GM18861 (cell line): ENCODE measurements around the gene CDADC1.

ENCODE experiments used
- ATAC-seq: cut with Tn5 transposase; IDR thresholded peaks from one replicate; pipeline ENCODE4 v1.9.1; 2021; ENCODE audit not compliant: unreplicated experiment

The CDADC1 gene

DNA sequence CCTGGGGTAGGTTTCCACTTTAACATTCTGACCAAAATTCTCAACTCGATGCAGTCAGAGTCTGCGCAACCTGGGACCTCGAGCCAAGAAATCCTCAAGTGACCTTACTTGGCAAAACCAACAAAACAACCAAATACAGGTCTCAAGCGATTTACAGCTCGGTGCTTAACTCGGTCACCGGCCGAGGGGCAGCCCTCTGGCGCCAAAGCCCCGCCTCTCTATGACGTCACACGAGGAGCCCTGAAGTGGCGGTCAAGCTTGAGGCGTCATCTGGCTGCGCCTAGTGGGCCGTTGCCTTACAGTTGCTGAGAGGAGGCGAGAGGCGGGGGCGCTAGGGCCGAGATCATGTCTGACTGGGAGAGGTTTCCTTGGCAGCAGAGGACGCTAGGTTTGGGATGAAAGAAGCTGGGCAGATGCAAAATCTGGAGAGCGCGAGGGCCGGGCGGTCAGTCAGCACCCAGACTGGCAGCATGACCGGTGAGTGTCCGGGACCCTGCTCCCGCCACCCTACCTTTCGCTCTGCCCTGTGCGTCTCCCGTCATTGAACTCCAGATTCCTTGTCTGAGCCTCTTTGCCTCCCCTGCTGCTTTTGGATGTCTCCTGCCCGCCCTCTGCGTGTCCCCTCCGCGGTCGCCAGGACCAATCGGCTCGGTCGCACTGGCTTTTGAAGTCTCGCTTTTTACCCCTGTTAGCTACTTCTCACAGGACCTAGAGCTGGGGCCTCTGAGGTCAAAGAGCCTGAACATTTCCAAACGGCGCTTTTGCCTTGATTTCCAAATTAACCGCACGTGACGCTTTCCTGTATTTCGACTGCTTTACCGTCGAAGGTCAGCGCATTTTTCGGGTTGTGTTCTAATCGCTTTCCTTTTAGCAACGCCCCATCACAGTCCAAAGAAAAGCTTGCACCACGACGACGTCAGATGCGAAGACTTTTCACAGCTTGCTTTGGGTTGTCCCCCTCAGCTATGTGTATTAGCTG is at the start of gene CDADC1:
Gene CDADC1 (plus strand): TSS at position 283 of the 979 bp plus-strand sequence. CDS start 113 bp downstream, at position 396.
- peak; percentile 89 for ATAC-seq

GRCh38 chr13:49206641-49207040 is 41.1 kb upstream of the CDADC1 start:
- ATAC-seq: no peak

DNA sequence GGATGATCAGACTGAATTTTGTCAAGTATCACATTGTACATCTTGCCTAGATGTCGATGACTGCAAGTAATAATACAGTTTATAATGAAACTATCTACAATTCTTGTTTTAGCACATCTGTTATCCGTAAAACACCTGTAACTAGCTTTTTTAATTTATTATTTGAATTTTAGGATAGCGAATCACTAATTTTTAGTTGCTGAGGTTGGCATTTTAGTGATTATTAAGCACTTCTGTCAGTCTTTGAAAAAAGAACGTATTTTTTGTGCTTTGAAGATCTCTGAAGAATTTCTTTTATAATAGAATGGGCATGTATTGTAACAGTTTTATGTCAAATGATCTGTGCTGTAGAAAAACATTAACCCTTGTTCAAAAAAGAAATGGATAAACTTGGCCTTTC is 39.1 kb upstream of the CDADC1 start:
- no peak for ATAC-seq

GRCh38 chr13:49210114-49210513 is 37.6 kb upstream of the CDADC1 start:
- ATAC-seq: no peak

- ATAC-seq: no peak
Measured at GRCh38 chr13:49210669-49211068, 37.1 kb upstream of the CDADC1 start.

DNA sequence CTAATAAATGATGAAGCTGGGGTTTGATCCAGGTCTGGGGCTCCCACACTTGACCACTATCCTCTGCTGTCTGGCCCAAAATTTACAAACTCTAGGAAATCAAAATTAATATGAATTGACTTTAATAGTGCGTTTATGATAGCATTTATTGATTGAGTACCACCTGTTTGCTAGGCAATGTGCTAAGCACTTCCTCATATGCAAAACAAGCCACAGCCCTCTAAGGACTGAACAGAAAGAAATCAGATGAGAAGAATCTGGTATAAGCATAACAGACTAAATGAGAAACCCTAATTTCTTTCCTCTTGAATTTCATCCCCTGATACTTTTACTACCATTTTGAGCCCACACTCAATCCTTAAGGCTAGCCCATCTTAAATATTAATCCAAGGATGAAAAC is 34.2 kb upstream of the CDADC1 start:
- ATAC-seq: no peak

DNA sequence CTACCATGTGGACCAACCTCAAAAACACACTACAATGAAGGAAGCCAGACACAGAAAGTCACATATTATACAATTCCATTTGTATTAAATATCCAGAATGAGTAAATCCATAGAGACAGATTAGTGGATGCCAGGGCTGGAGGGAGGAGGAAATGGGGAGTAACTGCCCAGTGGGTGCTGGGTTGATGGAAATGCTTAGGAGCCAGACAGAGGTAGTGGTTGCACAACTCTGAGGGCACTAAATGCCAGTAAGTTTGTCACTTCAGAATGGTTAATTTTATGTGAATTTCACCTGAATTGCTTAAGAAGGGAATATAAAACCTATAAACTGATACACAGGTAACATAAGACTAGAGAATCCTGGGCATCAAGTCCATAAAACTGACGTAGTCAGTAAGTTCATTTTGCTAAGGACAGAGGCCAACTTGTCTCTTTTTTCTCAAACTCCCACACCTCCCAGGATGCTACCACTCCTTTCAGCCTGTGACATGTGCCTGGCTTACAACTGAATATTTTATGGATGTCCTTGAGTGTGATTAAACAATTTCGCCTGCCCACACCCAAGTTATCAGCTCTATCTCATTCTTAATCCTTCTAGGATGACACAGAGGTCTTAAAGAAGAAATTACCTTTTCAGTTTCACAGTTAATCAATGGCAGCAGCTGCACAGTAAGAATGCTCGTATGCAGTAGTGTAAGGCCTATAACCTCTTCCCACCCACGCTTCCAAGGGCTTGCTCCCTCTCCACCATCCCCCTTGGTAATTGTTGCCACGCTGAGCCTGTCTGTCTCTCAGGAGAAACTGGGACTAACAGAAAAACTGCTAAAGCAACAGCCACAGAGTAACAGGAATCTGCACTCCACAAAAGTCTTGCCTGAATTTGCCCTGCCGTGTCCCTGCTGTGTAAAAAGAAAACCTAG is 33.5 kb upstream of the CDADC1 start:
- no peak for ATAC-seq

DNA sequence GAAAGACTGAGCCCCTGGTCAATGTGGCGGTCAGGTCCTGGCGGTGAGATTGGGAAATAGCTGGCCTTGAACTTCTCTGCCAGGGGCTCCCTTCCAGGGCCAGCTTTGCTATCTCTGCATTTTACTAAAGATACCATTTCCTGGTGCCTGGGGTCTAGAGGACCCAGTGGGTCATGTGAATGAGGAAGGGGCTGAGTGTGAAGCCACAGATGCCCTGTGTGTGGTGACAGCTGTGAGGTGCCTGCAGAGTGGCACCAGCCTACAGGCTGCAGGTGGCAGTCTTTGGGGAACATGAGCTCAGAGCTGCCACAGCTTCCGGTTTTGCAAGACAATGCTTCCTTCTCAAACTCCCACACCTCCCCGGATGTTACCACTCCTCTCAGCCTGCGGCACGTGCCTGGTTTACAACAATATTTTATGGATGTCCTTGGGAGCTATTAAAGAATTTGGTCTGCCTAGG is 32.8 kb upstream of the CDADC1 start:
- ATAC-seq: peak; percentile 64

DNA sequence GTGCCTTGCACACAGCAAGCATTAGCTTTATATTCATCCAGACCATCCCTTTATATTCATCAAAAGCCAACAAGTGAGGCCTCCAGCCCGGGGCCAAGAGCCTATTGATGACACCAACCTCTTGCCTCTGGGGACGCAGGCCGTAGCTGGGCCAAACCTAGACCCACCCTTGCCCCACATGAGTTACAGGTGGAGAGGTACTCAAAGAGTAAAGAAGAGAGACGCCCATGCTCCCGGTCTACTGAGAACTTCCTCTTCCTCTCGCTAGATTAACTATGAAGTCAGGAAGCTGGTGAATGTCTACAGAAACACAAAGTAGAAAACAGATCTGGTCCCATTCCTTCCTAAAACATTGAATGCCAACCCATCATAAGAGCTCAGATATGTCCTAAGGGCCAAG is 31.4 kb upstream of the CDADC1 start:
- ATAC-seq: no peak

DNA sequence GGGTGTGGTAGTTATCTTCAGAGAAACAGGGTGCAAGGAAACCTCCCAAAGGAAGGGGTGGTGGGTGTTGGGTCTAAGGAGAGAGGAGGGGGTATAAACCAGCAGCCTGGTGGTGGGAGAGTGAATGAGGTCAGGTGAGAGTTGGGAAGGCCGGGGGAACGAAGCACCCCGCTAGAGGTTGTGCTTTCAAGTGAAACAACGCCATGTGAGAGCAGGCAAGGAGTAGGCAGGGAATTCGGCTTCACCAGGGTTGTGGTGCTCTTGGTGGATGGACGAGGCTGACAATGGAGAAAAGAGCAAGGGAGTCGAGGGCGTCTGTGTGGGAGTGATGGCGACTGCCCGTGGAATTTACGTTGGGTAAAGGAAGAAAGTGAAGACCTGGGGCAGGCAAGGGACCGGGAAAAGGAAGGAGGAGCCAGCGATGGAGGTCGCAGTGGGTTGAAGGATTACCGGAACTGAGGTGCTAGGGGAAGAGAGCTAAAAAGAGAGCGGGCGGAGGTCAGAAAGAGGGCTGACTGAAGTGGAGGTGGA is 29.7 kb upstream of the CDADC1 start:
- ATAC-seq: no peak

GRCh38 chr13:49218493-49219051 is 29.2 kb upstream of the CDADC1 start:
- ATAC-seq: no peak

DNA sequence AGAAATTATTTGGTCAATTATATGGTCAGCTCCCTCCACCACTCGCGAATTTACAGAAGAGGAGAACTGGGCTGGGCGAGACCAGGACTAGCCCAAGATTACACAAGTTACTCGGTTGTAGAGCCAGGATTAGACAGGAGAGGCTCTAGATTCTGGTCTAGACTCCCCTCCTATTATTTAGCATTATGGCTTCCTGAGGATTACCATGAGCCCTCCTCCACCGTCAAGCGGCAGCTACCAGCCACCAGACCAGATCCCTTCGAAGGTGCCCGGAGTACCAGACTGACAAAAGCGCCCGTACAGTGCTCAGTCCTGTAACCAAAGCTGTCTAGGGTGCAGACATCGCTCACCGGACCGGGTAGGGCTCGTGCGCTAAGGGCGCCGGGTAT is 28.1 kb upstream of the CDADC1 start:
- no peak for ATAC-seq

DNA sequence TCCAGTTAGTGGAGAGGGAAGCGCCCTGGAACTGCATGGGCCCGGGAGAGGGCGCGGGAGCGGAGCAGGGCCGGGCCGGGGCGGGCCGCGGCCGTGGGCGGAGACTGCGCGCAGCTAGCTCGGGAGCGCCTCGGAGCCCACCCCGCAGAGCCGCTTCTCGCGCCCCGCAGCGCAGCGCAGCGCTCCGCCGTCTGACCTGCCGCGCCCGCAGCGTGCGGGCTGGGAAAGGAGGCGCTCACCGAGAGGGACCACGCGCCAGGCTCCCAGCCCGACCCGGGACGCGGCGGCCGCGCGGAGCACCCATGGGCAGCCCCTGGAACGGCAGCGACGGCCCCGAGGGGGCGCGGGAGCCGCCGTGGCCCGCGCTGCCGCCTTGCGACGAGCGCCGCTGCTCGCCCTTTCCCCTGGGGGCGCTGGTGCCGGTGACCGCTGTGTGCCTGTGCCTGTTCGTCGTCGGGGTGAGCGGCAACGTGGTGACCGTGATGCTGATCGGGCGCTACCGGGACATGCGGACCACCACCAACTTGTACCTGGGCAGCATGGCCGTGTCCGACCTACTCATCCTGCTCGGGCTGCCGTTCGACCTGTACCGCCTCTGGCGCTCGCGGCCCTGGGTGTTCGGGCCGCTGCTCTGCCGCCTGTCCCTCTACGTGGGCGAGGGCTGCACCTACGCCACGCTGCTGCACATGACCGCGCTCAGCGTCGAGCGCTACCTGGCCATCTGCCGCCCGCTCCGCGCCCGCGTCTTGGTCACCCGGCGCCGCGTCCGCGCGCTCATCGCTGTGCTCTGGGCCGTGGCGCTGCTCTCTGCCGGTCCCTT is 27.5 kb upstream of the CDADC1 start, which contains the start of gene MLNR:
Gene MLNR (plus strand): TSS at position 303 of the 820 bp plus-strand sequence. CDS start 0 bp downstream, at position 303.
- ATAC-seq: no peak

DNA sequence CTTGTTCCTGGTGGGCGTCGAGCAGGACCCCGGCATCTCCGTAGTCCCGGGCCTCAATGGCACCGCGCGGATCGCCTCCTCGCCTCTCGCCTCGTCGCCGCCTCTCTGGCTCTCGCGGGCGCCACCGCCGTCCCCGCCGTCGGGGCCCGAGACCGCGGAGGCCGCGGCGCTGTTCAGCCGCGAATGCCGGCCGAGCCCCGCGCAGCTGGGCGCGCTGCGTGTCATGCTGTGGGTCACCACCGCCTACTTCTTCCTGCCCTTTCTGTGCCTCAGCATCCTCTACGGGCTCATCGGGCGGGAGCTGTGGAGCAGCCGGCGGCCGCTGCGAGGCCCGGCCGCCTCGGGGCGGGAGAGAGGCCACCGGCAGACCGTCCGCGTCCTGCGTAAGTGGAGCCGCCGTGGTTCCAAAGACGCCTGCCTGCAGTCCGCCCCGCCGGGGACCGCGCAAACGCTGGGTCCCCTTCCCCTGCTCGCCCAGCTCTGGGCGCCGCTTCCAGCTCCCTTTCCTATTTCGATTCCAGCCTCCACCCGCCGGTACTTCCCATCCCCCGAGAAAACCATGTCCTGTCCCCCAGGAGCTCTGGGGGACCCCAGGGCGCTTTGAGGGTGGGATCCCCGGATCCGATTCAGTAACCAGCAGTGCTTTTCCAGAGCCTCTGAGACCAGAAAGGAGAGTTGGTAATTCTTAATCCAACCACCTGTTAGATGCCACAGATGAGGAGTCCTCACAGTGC is 26.7 kb upstream of the CDADC1 start:
- no peak for ATAC-seq

DNA sequence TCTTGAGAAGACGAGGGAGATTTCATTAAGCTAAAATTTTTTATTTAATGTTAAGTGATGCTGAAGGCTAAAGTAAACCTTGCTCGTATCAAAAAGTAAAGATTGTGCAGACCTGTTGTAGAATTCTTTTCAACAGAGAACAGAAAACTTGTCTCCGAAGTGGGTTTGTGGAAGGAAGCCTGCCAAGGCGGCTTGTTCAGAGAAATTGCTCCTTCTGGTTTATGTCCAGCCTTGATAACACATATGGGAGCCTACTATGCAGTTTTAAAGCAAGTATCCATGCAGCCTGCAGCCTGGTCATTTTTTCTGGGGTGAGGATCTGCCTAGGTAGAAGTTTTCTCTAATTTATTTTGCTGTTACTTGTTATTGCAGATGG is 26.1 kb upstream of the CDADC1 start:
- ATAC-seq: no peak

DNA sequence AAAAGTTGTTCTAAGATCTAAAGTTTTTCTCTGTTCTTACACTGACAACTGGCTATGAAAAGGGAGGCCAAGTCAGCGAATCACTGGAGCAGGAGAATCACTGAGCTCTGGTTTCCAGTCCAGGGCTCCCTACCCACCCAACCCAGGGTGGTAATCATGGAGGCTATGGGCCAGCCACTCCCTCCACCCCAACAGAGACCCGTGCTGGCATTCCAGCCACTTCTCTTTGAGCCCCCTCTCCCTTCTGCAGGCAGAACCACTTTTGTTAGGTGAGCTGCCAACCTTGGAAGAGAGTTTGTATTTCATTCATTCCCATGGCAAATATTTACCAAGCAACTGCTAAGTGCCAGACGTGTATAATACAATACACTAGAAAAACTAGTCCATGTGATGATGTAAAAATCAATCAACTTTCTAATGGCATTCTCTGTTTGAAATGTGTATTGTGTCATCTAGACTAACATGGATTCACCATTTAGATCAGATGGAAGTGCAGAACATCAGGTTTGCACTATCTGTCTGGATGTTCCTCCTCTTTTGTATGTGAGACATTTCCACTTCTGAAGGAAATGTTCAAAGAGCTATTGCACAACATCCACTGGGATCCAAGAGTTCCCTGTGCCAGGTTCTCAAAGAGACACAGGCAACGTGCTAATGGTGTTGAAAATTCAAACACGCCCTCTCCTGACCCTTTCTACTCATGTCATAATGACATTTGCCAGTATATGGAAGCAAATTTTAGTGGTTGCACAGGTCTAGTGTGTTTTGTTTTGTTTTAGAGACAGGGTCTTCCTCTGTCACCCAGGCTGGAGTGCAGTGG is 22.3 kb upstream of the CDADC1 start:
- no peak for ATAC-seq

- no peak for ATAC-seq
Measured at GRCh38 chr13:49226613-49227012, 21.1 kb upstream of the CDADC1 start.

DNA sequence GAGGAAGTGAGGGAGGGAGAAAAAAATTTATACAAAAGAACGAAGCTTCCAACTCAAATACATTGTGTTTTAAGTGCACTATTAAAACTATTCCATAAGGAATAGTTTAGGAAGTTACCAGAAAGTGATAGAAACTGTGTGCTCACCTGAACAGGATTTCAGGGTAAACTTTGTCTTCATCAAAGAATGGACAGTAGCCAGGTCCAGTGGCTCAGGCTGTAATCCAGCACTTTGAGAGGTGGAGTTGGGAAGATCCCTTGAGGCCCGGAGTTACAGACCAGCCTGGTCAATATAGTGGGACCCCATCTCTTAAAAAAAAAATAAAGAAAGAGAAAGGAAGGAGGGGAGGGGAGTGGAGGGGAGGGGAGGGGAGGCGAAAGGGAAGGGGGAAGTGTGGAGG is 13.0 kb upstream of the CDADC1 start:
- ATAC-seq: no peak
